ENCODE data around the gene COG7. TPM values are rescaled to one million over a fixed set of nuclear protein-coding genes. Genes with fewer than 3 reads are reported as not detected.

The COG7 gene
- polyA plus RNA-seq, 1 of the 3 experiments (the other 2 are of a cell fraction), result 33.0 TPM

- Histone ChIP-seq H3K4me2 (no peak overlapping the region), H3K4me1 (ENCODE audit: control insufficient read depth in 1 of 2, insufficient read depth in 2 of 2, low read depth in 1 of 2, low read length in 1 of 2) (no peaks in the 10 kb centered on the region), H3F3A (replicated peaks; ENCODE audit: insufficient read depth) (peaks cover 8% of the 10 kb centered on the region), H3K9me3 (no peaks in the 10 kb centered on the region), H2AFZ (ENCODE audit: low read depth) (no peak overlapping the region), H3K9me2 (no peaks in the 10 kb centered on the region), H4K20me1 (ENCODE audit: insufficient read depth) (peaks cover 9% of the 10 kb centered on the region; the same call in 1 of the 2 replicates), H3K36me3 (replicated peaks in 1 of 2; ENCODE audit: control insufficient read depth in 1 of 2, insufficient read depth in 2 of 2, low read length in 1 of 2) (peaks cover 21 to 50% of the 10 kb centered on the region in 2 experiments), H3K27ac (ENCODE audit: low read depth in 2 of 2, low read length in 1 of 2) (no peak overlapping the region), H3K27me3 (ENCODE audit: insufficient read depth) (no peaks in the 10 kb centered on the region), H3K79me2 (ENCODE audit: insufficient read depth) (no peaks in the 10 kb centered on the region), H3K4me3 (ENCODE audit: low read depth in 2 of 2, low read length in 1 of 2) (no peak overlapping the region), H3K9ac (no peak overlapping the region)
- 95% methylated on average over 4 of the region's 4 CpGs for WGBS (ENCODE audit: low lambda C conversion rate)
- no peak for DNase-seq
- ChIA-PET CTCF (interaction anchor here (0.5 to 7.9 kb wide), 14 partner anchors 12 to 348 kb away, joined by 3 to 290 read pairs (median 18); partner anchors contain the start of genes COG7 and SCNN1G), POLR2A (no interaction called here)
- TF ChIP-seq SMC3 (IDR thresholded peaks at IDR 0.05; ENCODE audit: low read depth, low read length), result no peak
Observed at GRCh38 chr16:23436951-23437350, 16.0 kb downstream of the COG7 start.

- H3K4me2 ChIP-seq, result no peak overlapping the region
- H4K20me1 ChIP-seq (ENCODE audit: insufficient read depth), result peaks cover 9% of the 10 kb centered on the region; the same call in 1 of the 2 replicates
- H2AFZ ChIP-seq (ENCODE audit: low read depth), result no peak overlapping the region
- POLR2A ChIA-PET, result no interaction called here
- no peaks in the 10 kb centered on the region for H3K9me3 ChIP-seq
- H3K27me3 ChIP-seq (ENCODE audit: insufficient read depth), result no peaks in the 10 kb centered on the region
- H3K4me3 ChIP-seq (ENCODE audit: low read depth in 2 of 2, low read length in 1 of 2), result no peak overlapping the region; a peak in 1 of 4 replicates
- no peaks in the 10 kb centered on the region for H3K4me1 ChIP-seq (ENCODE audit: control insufficient read depth in 1 of 2, insufficient read depth in 2 of 2, low read depth in 1 of 2, low read length in 1 of 2)
- TF ChIP-seq YY1 (IDR thresholded peaks at IDR 0.05; ENCODE audit: low read depth) (no peak), CTCF (IDR thresholded peaks at IDR 0.05) (peak; percentile 90), RAD21 (IDR thresholded peaks at IDR 0.05; ENCODE audit: low read length) (peak; percentile 66), NFIC (IDR thresholded peaks at IDR 0.05; ENCODE audit: borderline replicate concordance) (no peak), SMC3 (IDR thresholded peaks at IDR 0.05; ENCODE audit: low read depth, low read length) (peak; percentile 52)
- peaks cover 7% of the 10 kb centered on the region for H3F3A ChIP-seq (replicated peaks; ENCODE audit: insufficient read depth)
- H3K36me3 ChIP-seq (replicated peaks in 1 of 2; ENCODE audit: control insufficient read depth in 1 of 2, insufficient read depth in 2 of 2, low read length in 1 of 2), result peaks cover 17 to 46% of the 10 kb centered on the region in 2 experiments
- H3K9me2 ChIP-seq, result no peaks in the 10 kb centered on the region
- H3K27ac ChIP-seq (ENCODE audit: low read depth in 2 of 2, low read length in 1 of 2), result no peak overlapping the region
- peak; percentile 67 for DNase-seq
- H3K79me2 ChIP-seq (ENCODE audit: insufficient read depth), result no peaks in the 10 kb centered on the region
- CTCF ChIA-PET, result interaction anchor here (0.5 to 7.9 kb wide), 60 partner anchors 10 to 537 kb away, joined by 3 to 290 read pairs (median 4); partner anchors contain the start of genes COG7, GGA2, SCNN1G and USP31
- H3K9ac ChIP-seq, result no peak overlapping the region
- 54% methylated on average over 6 of the region's 6 CpGs for WGBS (ENCODE audit: low lambda C conversion rate)
Observed at GRCh38 chr16:23435500-23435899, 17.5 kb downstream of the COG7 start.

- Histone ChIP-seq H4K20me1 (ENCODE audit: insufficient read depth) (peaks cover 9% of the 10 kb centered on the region; the same call in 1 of the 2 replicates), H3K4me3 (ENCODE audit: low read depth in 2 of 2, low read length in 1 of 2) (peak overlapping the region in 1 of 2 experiments; percentile 26; a peak in 1 of 4 replicates), H2AFZ (ENCODE audit: low read depth) (no peak overlapping the region), H3K9me3 (no peaks in the 10 kb centered on the region), H3K4me1 (ENCODE audit: control insufficient read depth in 1 of 2, insufficient read depth in 2 of 2, low read depth in 1 of 2, low read length in 1 of 2) (no peaks in the 10 kb centered on the region), H3K9ac (no peak overlapping the region), H3K27me3 (ENCODE audit: insufficient read depth) (no peaks in the 10 kb centered on the region), H3K36me3 (replicated peaks in 1 of 2; ENCODE audit: control insufficient read depth in 1 of 2, insufficient read depth in 2 of 2, low read length in 1 of 2) (peaks cover 17 to 53% of the 10 kb centered on the region in 2 experiments), H3F3A (replicated peaks; ENCODE audit: insufficient read depth) (peaks cover 3% of the 10 kb centered on the region), H3K9me2 (no peaks in the 10 kb centered on the region), H3K79me2 (ENCODE audit: insufficient read depth) (no peaks in the 10 kb centered on the region), H3K27ac (ENCODE audit: low read depth in 2 of 2, low read length in 1 of 2) (no peak overlapping the region), H3K4me2 (no peak overlapping the region)
- WGBS (ENCODE audit: low lambda C conversion rate), result 17% methylated on average over 6 of the region's 6 CpGs
- DNase-seq, result peak; percentile 61
- no peak for TF ChIP-seq MXI1 (IDR thresholded peaks at IDR 0.05; ENCODE audit: low read depth, low read length)
- peak; percentile 60 for TF ChIP-seq SMC3 (IDR thresholded peaks at IDR 0.05; ENCODE audit: low read depth, low read length)
- TF ChIP-seq RAD21 (IDR thresholded peaks at IDR 0.05; ENCODE audit: low read length), result peak; percentile 89
- TF ChIP-seq CTCF (IDR thresholded peaks at IDR 0.05), result peak; percentile 96
- peak; percentile 32; the same call in 1 of the 2 replicates for TF ChIP-seq TCF12 (IDR thresholded peaks at IDR 0.05)
- POLR2A ChIA-PET, result no interaction called here
- CTCF ChIA-PET, result interaction anchor here (0.7 to 7.9 kb wide), 67 partner anchors 9 to 537 kb away, joined by 3 to 290 read pairs (median 4); partner anchors contain the start of genes COG7 and SCNN1G
Observed at GRCh38 chr16:23434380-23434779, 18.6 kb downstream of the COG7 start.
